Kidney (tissue), 14 donors: ENCODE data around the gene FBXL17. TPM values are rescaled to one million over a fixed set of nuclear protein-coding genes. Genes with fewer than 3 reads are reported as not detected.

Experiments used
- DNase-seq, 5 donors: peaks; one replicate each; pipeline ENCODE4 v3.0.0-alpha.2; 2013 to 2020
- FAIRE-seq: peaks from 2 replicates; lab custom pipeline; 2012; peaks lifted over from hg19 to GRCh38; lab: Jason Lieb, UNC
- H3K27ac ChIP-seq, 2 donors: one replicate each; pipeline ENCODE4 v1.7.0; 2013; ENCODE audit warnings: low read depth in 2 of 2, low read length in 2 of 2, inconsistent platforms in 1 of 2
- H3K27me3 ChIP-seq: one replicate; pipeline ENCODE4 v1.7.1; 2013; ENCODE audit warnings: low read length, inconsistent platforms; ENCODE audit not compliant: control insufficient read depth, insufficient read depth
- H3K36me3 ChIP-seq, 3 donors: one replicate each; pipeline versions ENCODE4 v1.7.0 to v1.7.1; 2013; ENCODE audit warnings: low read length in 3 of 3, control low read depth in 1 of 3, inconsistent platforms in 1 of 3; ENCODE audit not compliant: insufficient read depth in 3 of 3, control insufficient read depth in 2 of 3
- H3K4me1 ChIP-seq, 3 donors: one replicate each; pipeline versions ENCODE4 v1.7.0 to v1.7.1; 2013; ENCODE audit warnings: low read length in 3 of 3, inconsistent platforms in 1 of 3, low read depth in 1 of 3; ENCODE audit not compliant: control insufficient read depth in 2 of 3, insufficient read depth in 2 of 3
- H3K4me3 ChIP-seq, 3 donors: one replicate each; pipeline versions ENCODE4 v1.7.0 to v1.8.1; 2013; ENCODE audit warnings: low read length in 3 of 3, control low read depth in 1 of 3, inconsistent platforms in 1 of 3
- H3K9ac ChIP-seq, 3 donors: one replicate each; pipeline versions ENCODE4 v1.7.0 to v1.7.1; 2013; ENCODE audit warnings: low read length in 3 of 3, control low read depth in 1 of 3, inconsistent platforms in 1 of 3
- H3K9me3 ChIP-seq, 3 donors: one replicate each; pipeline versions ENCODE4 v1.7.0 to v1.7.1; 2013; ENCODE audit warnings: low read length in 3 of 3, control low read depth in 1 of 3, inconsistent platforms in 1 of 3; ENCODE audit not compliant: control insufficient read depth in 2 of 3, insufficient read depth in 1 of 3
- intact Hi-C: fragments of 100-400 bp; cut with DNase I; formaldehyde crosslinking; loops from one replicate; pipeline ENCODE4 v1.11.1; 2022
- polyA plus RNA-seq: library from polyadenylated mRNA; stranded (reverse); fragments of 350-450 nt; fragmentation: Illumina TruSeq; extraction: RNeasy Lipid Tissue Mini Kit (QIAGEN cat#74804); gene quantifications from one replicate; pipeline ENCODE4 v1.2.3, GENCODE V29; 2014; ENCODE audit warnings: low read depth, low replicate concordance; ENCODE audit not compliant: insufficient read depth
- total RNA-seq: library from RNA; stranded (reverse); fragmentation: NEBNext Ultra II Directional; extraction: Animal tissue kit (Norgen Biotek cat#: 25700); gene quantifications from one replicate; pipeline ENCODE4 v1.2.1, GENCODE V29; 2021
- TF ChIP-seq, protein P1 (sequence below): IDR thresholded peaks from 3 replicates; pipeline ENCODE4 v1.5.1; 2012; ENCODE audit warnings: mild to moderate bottlenecking, moderate library complexity, borderline replicate concordance; ENCODE audit not compliant: insufficient read depth; ENCODE audit errors: extremely low read depth
- donor health status: control.
- donor health status: control.
- donor health status: control.
- donor health status: control.
- donor health status: control.
- donor health status: DM: yes; HTN: yes; CAD: no.
- donor health status: Normal renal cell carcinoma (clear cell type).

Gene FBXL17
- total and polyA plus RNA-seq, 2 donors from 2014 or later = 11.7 to 26.5 TPM

DNA sequence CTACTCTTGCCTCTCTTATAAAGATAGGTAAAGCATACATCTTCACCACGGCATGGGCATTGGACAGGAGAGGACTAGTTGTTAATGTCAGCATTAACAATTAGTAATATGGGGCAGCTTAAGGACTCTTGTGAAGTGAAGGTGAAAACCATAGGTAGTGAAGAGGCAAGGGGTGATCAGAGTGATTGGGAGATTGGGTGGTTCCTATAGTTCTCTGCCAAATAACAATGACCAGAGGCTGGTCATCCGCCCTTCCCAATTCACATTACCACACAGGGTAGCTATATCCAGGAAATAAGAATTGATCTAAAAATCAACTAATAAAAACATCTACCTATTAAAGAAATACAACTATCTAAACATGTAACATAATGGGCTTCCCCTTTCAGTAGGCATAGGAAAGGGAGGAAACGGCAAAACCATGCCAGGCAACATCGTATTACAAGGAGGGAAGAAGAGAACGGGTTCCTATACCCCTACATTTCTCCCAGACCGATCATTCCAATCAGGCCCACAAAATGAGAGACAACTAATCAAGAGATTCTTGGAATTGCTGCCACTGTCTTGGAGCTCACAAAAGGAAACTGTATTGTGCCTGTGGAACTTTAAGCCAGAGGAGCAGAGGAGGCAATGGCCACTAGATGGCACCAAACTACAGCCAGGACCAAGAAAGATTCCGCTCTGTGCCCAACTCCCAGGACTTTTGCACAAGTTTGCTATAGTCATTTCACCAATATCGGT is 121.6 kb downstream of the FBXL17 start:
- no peak overlapping the region for H3K9ac ChIP-seq
- intact Hi-C loops = no loop called here
- peak; percentile 82 for FAIRE-seq

DNA sequence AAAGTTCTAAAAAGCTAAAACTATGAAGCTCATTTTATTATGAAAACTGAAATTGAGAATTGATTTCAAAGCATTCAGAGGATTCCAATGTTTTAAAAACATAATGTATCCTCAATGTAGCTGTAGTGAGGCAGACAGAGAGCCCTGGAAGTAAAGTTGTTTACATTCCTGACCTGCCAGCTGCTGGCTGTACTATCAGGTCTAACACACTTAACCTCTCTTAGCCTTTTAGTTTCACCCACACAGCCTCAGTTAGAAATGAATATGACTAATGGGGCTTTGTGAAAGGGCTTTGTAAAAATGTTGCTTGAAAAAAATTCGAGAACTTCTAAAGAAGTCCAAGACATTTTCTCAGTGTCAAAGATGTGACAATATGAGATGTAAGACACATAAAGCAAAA is 122.6 kb downstream of the FBXL17 start:
- Histone ChIP-seq H3K27me3 (no peaks in the 10 kb centered on the region), H3K36me3 (no peaks in the 10 kb centered on the region), H3K4me1 (peaks cover 0 to 2% (median 0%) of the 10 kb centered on the region in 3 donors), H3K9me3 (no peaks in the 10 kb centered on the region), H3K9ac (no peak overlapping the region), H3K27ac (no peak overlapping the region), H3K4me3 (no peak overlapping the region)
- DNase-seq (peak in 2 of 5 donors; percentile 10 to 29), FAIRE-seq (no peak)
- intact Hi-C loops = no loop called here
- TF ChIP-seq, protein P1, sequence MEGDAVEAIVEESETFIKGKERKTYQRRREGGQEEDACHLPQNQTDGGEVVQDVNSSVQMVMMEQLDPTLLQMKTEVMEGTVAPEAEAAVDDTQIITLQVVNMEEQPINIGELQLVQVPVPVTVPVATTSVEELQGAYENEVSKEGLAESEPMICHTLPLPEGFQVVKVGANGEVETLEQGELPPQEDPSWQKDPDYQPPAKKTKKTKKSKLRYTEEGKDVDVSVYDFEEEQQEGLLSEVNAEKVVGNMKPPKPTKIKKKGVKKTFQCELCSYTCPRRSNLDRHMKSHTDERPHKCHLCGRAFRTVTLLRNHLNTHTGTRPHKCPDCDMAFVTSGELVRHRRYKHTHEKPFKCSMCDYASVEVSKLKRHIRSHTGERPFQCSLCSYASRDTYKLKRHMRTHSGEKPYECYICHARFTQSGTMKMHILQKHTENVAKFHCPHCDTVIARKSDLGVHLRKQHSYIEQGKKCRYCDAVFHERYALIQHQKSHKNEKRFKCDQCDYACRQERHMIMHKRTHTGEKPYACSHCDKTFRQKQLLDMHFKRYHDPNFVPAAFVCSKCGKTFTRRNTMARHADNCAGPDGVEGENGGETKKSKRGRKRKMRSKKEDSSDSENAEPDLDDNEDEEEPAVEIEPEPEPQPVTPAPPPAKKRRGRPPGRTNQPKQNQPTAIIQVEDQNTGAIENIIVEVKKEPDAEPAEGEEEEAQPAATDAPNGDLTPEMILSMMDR = no peak

More for the DNA sequence above, 121.6 kb downstream of the FBXL17 start:
- no peaks in the 10 kb centered on the region for H3K27me3 ChIP-seq
- H3K4me1 ChIP-seq = peaks cover 0 to 2% (median 0%) of the 10 kb centered on the region in 3 donors
- H3K4me3 ChIP-seq = no peak overlapping the region
- H3K36me3 ChIP-seq = no peaks in the 10 kb centered on the region
- TF ChIP-seq, protein P1 = peak; percentile 94
- H3K27ac ChIP-seq = no peak overlapping the region
- DNase-seq = peak; percentile 58 to 87 (median 79)
- H3K9me3 ChIP-seq = no peaks in the 10 kb centered on the region

DNA sequence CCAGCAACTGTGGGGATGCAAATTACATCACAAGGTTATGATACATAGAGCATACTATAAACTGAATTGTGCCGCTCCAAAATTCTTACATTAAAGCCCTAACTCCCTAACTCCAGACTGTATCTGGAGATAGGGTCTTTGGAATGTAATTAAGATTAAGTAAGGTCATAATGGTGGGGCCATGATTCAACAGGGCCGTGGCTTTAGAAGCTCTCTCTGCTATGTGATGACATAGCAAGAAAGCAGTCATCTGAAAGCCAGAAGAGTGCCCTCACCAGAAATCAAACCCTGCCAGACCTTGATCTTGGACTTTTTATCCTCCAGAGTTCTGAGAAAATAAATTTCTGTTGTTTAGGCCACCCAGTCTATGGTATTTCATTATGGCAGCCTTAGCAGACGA is 123.9 kb downstream of the FBXL17 start:
- no peak overlapping the region for H3K27ac ChIP-seq
- H3K36me3 ChIP-seq = no peaks in the 10 kb centered on the region
- DNase-seq = no peak
- H3K4me3 ChIP-seq = no peak overlapping the region
- no peaks in the 10 kb centered on the region for H3K27me3 ChIP-seq
- H3K4me1 ChIP-seq = peaks cover 0 to 2% (median 0%) of the 10 kb centered on the region in 3 donors
- no peak for FAIRE-seq
- no peak overlapping the region for H3K9ac ChIP-seq
- no peaks in the 10 kb centered on the region for H3K9me3 ChIP-seq
- TF ChIP-seq, protein P1 = no peak
- intact Hi-C loops = no loop called here
